GM21367 (cell line): Measurements from ENCODE around the gene REC8.
A peak's percentile ranks its signal among the peaks of the same experiment; 100 is the strongest.

ENCODE experiments used
- ATAC-seq: cut with Tn5 transposase; IDR thresholded peaks from one replicate; pipeline ENCODE4 v1.9.1; 2021; ENCODE audit not compliant: unreplicated experiment

The REC8 gene

GRCh38 chr14:24137529-24138395 lies 34.1 kb upstream of the REC8 start:
- no peak for ATAC-seq

GRCh38 chr14:24138396-24139271 lies 33.2 kb upstream of the REC8 start:
- ATAC-seq: no peak

GRCh38 chr14:24139272-24139934 lies 32.5 kb upstream of the REC8 start:
- no peak for ATAC-seq

- peak; percentile 66 for ATAC-seq
Measured at GRCh38 chr14:24141097-24141880, 30.6 kb upstream of the REC8 start, which contains the start of gene EMC9. Gene EMC9 (minus strand): TSS chr14:24141591. CDS start chr14:24141304, 287 bp downstream.

GRCh38 chr14:24143511-24143910 lies 28.4 kb upstream of the REC8 start:
- ATAC-seq: no peak

GRCh38 chr14:24144451-24144850 lies 27.4 kb upstream of the REC8 start:
- no peak for ATAC-seq

GRCh38 chr14:24145219-24145618 lies 26.7 kb upstream of the REC8 start:
- ATAC-seq: no peak

- ATAC-seq: no peak
Measured at GRCh38 chr14:24145690-24146452, 26.0 kb upstream of the REC8 start.

GRCh38 chr14:24146453-24146977 lies 25.4 kb upstream of the REC8 start, which contains the start of gene PSME2:
Gene PSME2 (minus strand): TSS chr14:24146610. CDS start chr14:24146581, 29 bp downstream.
- peak; percentile 60 for ATAC-seq

GRCh38 chr14:24146978-24147760 lies 24.7 kb upstream of the REC8 start, which contains the start of gene RNF31:
Gene RNF31 (plus strand): TSS chr14:24147498. CDS start chr14:24147699, 201 bp downstream.
- peak; percentile 73 for ATAC-seq

GRCh38 chr14:24147761-24148428 lies 24.0 kb upstream of the REC8 start:
- ATAC-seq: no peak

GRCh38 chr14:24149302-24149969 lies 22.4 kb upstream of the REC8 start:
- ATAC-seq: no peak

GRCh38 chr14:24150061-24150460 lies 21.8 kb upstream of the REC8 start:
- no peak for ATAC-seq

- ATAC-seq: no peak
Measured at GRCh38 chr14:24150567-24150966, 21.3 kb upstream of the REC8 start.

GRCh38 chr14:24150993-24151392 lies 20.9 kb upstream of the REC8 start:
- no peak for ATAC-seq

GRCh38 chr14:24151404-24152080 lies 20.3 kb upstream of the REC8 start:
- ATAC-seq: no peak

GRCh38 chr14:24155100-24155499 lies 16.8 kb upstream of the REC8 start:
- no peak for ATAC-seq
